Body of pancreas (tissue), 4 donors: ENCODE measurements around the gene PPP1R17.

Source experiments
- POLR2A ChIP-seq, 3 donors: fragments of 450-650 bp; IDR thresholded peaks; one replicate each; pipeline ENCODE4 v1.6.1; 2016; ENCODE audit warnings: antibody characterized with exemption in 3 of 3, mild to moderate bottlenecking in 2 of 3
- TF ChIP-seq, protein P1 (sequence below), 7 experiments: fragments of 450-650 bp in 4 of 7; fragments of 200-600 bp in 3 of 7; sonication (generic) in 3 of 7; IDR thresholded peaks; one replicate each; pipeline ENCODE4 v1.5.1; 2016 to 2019; ENCODE audit warnings: antibody characterized with exemption in 7 of 7

GRCh38 chr7:31692871-31693270 is 5.9 kb downstream of the PPP1R17 start:
- TF ChIP-seq POLR2A (IDR thresholded peaks at IDR 0.05): no peak
- TF ChIP-seq, protein P1, sequence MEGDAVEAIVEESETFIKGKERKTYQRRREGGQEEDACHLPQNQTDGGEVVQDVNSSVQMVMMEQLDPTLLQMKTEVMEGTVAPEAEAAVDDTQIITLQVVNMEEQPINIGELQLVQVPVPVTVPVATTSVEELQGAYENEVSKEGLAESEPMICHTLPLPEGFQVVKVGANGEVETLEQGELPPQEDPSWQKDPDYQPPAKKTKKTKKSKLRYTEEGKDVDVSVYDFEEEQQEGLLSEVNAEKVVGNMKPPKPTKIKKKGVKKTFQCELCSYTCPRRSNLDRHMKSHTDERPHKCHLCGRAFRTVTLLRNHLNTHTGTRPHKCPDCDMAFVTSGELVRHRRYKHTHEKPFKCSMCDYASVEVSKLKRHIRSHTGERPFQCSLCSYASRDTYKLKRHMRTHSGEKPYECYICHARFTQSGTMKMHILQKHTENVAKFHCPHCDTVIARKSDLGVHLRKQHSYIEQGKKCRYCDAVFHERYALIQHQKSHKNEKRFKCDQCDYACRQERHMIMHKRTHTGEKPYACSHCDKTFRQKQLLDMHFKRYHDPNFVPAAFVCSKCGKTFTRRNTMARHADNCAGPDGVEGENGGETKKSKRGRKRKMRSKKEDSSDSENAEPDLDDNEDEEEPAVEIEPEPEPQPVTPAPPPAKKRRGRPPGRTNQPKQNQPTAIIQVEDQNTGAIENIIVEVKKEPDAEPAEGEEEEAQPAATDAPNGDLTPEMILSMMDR (IDR thresholded peaks at IDR 0.05): no peak
